Lower lobe of right lung (tissue), 2 donors: ENCODE measurements around the gene PACSIN2. TPM values are rescaled to one million over a fixed set of nuclear protein-coding genes. Genes with fewer than 3 reads are reported as not detected.

Experiments
- ATAC-seq, 2 donors: fragments of 200-7000 bp; cut with Tn5 transposase; one replicate each; pipeline ENCODE4 v1.9.1; 2020 to 2022; ENCODE audit warnings: mild to moderate bottlenecking in 2 of 2, moderate library complexity in 2 of 2
- DNase-seq: peaks from one replicate; pipeline ENCODE4 v3.0.0-alpha.2; 2020
- H3K27ac ChIP-seq: fragments of 200-600 bp; one replicate; pipeline ENCODE4 v1.8.0; 2022
- H3K27me3 ChIP-seq: fragments of 200-600 bp; one replicate; pipeline ENCODE4 v1.8.0; 2022; ENCODE audit warnings: low read depth
- H3K36me3 ChIP-seq: fragments of 200-600 bp; one replicate; pipeline ENCODE4 v1.8.0; 2022; ENCODE audit warnings: mild to moderate bottlenecking
- H3K4me1 ChIP-seq: fragments of 200-600 bp; one replicate; pipeline ENCODE4 v1.8.0; 2022
- H3K4me3 ChIP-seq: fragments of 200-600 bp; one replicate; pipeline ENCODE4 v1.8.0; 2022; ENCODE audit warnings: mild to moderate bottlenecking
- H3K9me3 ChIP-seq: fragments of 200-600 bp; one replicate; pipeline ENCODE4 v1.8.0; 2022
- intact Hi-C: fragments of 100-400 bp; cut with DNase I; formaldehyde crosslinking; loops from one replicate; pipeline ENCODE4 v1.11.0; 2022
- total RNA-seq: library from RNA; stranded (reverse); fragmentation: NEBNext Ultra II Directional; extraction: Animal tissue kit (Norgen Biotek cat#: 25700); gene quantifications from one replicate; pipeline ENCODE4 v1.2.1, GENCODE V29; 2021
- TF ChIP-seq, protein P1 (sequence below): fragments of 200-600 bp; IDR thresholded peaks from one replicate; pipeline ENCODE4 v1.8.0; 2022; ENCODE audit warnings: antibody characterized with exemption, mild to moderate bottlenecking
- donor health status: DM: no; HTN: yes; CAD: no; lungs with severe emphysema.

PACSIN2 gene
- total RNA-seq, 1 donor from 2014 or later, result 104 TPM

DNA sequence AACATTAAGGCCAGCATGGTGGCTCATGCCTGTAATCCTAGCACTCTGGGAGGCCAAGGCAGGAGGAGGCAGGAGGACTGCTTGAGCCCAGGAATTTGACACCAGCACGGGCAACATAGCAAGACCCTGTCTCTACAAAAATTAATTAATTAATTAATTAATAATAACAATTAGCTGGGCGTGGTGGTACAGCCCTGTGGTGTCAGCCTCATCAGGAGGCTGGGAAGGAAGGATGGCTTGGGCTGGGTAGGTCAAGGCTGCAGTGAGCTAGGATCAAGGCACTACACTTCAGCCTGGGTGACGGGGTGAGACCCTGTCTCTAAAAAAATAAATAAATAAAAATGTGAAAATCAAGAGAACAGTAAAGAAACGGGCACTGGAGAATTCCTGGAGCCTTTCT lies 159.2 kb downstream of the PACSIN2 start:
- H3K4me3 ChIP-seq, result peak overlapping the region; percentile 92
- intact Hi-C loops, result no loop called here
- no peaks in the 10 kb centered on the region for H3K27me3 ChIP-seq
- peaks cover 5% of the 10 kb centered on the region for H3K36me3 ChIP-seq
- H3K4me1 ChIP-seq, result peaks cover 13% of the 10 kb centered on the region
- TF ChIP-seq, protein P1, sequence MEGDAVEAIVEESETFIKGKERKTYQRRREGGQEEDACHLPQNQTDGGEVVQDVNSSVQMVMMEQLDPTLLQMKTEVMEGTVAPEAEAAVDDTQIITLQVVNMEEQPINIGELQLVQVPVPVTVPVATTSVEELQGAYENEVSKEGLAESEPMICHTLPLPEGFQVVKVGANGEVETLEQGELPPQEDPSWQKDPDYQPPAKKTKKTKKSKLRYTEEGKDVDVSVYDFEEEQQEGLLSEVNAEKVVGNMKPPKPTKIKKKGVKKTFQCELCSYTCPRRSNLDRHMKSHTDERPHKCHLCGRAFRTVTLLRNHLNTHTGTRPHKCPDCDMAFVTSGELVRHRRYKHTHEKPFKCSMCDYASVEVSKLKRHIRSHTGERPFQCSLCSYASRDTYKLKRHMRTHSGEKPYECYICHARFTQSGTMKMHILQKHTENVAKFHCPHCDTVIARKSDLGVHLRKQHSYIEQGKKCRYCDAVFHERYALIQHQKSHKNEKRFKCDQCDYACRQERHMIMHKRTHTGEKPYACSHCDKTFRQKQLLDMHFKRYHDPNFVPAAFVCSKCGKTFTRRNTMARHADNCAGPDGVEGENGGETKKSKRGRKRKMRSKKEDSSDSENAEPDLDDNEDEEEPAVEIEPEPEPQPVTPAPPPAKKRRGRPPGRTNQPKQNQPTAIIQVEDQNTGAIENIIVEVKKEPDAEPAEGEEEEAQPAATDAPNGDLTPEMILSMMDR, result no peak
- DNase-seq (no peak), ATAC-seq (no peak)
- no peaks in the 10 kb centered on the region for H3K9me3 ChIP-seq
- peak overlapping the region; percentile 97 for H3K27ac ChIP-seq

DNA sequence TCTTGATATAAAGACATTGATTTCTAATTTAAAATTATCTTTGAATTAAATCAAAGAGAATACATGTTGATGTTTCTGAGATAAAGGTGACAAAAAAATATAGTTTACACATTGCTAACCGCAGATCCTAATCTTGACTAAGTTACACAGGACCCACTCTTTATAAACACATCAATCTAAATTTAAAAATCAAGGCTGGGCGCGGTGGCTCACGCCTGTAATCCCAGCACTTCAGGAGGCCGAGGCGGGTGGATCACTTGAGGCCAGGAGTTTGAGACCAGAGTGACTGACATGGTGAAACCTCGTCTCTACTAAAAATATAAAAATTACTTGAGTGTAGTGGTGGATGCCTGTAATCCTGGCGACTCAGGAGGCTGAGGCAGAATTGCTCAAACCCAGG lies 159.7 kb downstream of the PACSIN2 start:
- Histone ChIP-seq H3K9me3 (no peaks in the 10 kb centered on the region), H3K4me1 (peaks cover 13% of the 10 kb centered on the region), H3K4me3 (peak overlapping the region; percentile 92), H3K27me3 (no peaks in the 10 kb centered on the region), H3K36me3 (peaks cover 5% of the 10 kb centered on the region), H3K27ac (peak overlapping the region; percentile 97)
- intact Hi-C loops, result no loop called here
- TF ChIP-seq, protein P1, result no peak
- DNase-seq (no peak), ATAC-seq (no peak)

DNA sequence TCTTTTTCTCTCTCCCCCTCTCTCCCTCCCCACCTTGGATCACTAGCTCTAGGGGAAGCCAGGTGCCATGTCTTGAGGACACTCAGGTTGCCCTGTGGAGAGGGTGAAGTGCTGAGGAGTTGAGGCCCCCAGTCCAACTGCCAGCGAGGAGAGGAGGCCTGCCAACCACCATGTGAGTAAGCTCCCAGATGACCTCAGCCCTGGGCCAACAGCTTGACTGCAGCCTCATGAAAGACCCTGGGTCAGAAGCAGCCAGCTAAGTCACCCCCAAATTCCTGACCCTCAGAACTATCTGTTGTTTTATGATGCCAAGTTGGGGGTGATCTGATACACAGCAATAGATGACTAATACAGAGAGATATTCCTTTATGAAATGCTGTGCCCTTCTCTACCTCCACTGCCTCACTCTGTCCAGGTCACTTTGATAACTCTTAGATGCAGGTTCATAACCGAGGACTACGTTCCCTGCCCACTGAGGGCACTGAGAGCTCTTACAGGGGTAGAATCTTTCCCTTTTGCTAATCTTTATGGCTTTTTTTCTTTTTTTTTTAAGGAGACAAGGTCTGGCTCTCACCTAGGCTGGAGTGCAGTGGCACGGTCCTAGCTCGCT lies 165.9 kb downstream of the PACSIN2 start:
- Histone ChIP-seq H3K27ac (no peak overlapping the region), H3K4me1 (no peaks in the 10 kb centered on the region), H3K27me3 (no peaks in the 10 kb centered on the region), H3K9me3 (no peaks in the 10 kb centered on the region), H3K36me3 (peaks cover 35% of the 10 kb centered on the region), H3K4me3 (no peak overlapping the region)
- TF ChIP-seq, protein P1, result no peak
- DNase-seq, result no peak
- peak in 1 of 2 donors; percentile 48 for ATAC-seq
- intact Hi-C loops, result no loop called here

DNA sequence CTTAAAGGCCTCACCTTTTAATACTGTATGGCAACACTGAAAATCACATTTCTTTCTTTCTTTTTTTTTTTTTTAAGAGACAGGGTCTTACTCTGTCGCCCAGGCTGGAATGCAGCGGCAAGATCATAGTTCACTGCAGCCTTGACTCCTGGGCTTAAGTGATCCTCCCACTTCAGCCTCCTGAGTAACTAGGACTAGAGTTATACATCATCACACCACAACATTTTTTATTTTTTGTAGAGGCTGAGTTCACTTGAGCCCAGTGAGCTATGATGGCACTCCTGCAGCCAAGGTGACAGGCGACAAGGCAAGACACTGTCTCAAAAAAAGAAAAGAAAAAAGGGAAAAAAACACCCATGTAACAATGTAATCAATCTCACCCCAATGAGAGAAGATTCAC lies 167.8 kb downstream of the PACSIN2 start:
- ATAC-seq (no peak), DNase-seq (no peak)
- H3K36me3 ChIP-seq, result peaks cover 41% of the 10 kb centered on the region
- intact Hi-C loops, result no loop called here
- H3K4me3 ChIP-seq, result no peak overlapping the region
- TF ChIP-seq, protein P1, result no peak
- H3K4me1 ChIP-seq, result no peaks in the 10 kb centered on the region
- no peak overlapping the region for H3K27ac ChIP-seq
- H3K9me3 ChIP-seq, result no peaks in the 10 kb centered on the region
- no peaks in the 10 kb centered on the region for H3K27me3 ChIP-seq

DNA sequence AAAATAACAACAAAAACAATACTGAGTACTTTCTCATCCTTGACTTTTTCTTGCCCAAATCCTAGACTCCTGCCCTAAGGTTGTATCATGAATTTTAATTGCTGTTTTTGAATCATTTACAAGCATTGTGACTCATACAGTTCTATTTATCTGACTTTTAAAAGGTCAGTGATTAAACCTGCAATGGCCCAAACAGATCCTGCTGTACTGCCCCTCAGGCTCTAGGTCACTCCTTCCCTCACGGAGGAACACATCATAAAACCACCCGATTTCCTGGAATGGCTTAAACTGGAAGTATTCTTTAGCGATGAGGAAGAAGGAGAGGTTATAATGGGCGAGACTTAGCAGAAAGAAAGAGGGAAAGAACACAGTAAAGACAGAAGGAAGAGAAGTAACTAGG lies 170.2 kb downstream of the PACSIN2 start:
- peaks cover 64% of the 10 kb centered on the region for H3K36me3 ChIP-seq
- no peak overlapping the region for H3K4me3 ChIP-seq
- H3K9me3 ChIP-seq, result no peaks in the 10 kb centered on the region
- DNase-seq (no peak), ATAC-seq (peak in 1 of 2 donors; percentile 16)
- intact Hi-C loops, result no loop called here
- peaks cover 3% of the 10 kb centered on the region for H3K4me1 ChIP-seq
- no peak overlapping the region for H3K27ac ChIP-seq
- TF ChIP-seq, protein P1, result no peak
- H3K27me3 ChIP-seq, result no peaks in the 10 kb centered on the region
